HL-60 (cell line): ENCODE data around the gene RUSF1.

Experiments
- POLR2AphosphoS5 ChIP-seq: IDR thresholded peaks from 2 replicates; pipeline ENCODE4 v1.6.1; 2012; ENCODE audit warnings: low read depth
- TF ChIP-seq, protein P1 (sequence below): IDR thresholded peaks from one replicate; pipeline ENCODE4 v1.5.1; 2011; ENCODE audit warnings: low read length, control low read depth, inconsistent platforms; ENCODE audit not compliant: insufficient read depth
- TF ChIP-seq, protein P2 (sequence below): IDR thresholded peaks from 2 replicates; pipeline ENCODE4 v1.6.1; 2012; ENCODE audit warnings: low read depth; ENCODE audit not compliant: insufficient replicate concordance

DNA sequence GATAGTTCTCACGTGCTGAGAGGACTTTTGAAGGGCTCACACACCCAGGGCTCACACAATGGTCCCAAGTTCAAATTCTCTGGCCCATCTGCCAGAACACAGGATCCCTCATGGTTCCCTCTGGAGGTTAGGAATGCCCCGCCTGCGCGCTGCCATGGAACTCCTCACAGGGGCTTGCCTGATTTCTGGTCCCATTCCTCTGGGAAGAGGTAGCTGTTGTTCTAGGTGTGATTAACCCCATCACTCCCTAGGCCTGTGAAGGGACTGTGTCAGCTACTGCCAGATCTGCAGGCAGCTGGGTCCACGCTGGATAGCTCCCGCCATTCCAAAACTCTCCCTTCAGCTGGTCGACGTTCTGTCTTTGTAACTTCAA, 51.2 kb downstream of the RUSF1 start:
- no peak for TF ChIP-seq POLR2AphosphoS5
- TF ChIP-seq, protein P1, sequence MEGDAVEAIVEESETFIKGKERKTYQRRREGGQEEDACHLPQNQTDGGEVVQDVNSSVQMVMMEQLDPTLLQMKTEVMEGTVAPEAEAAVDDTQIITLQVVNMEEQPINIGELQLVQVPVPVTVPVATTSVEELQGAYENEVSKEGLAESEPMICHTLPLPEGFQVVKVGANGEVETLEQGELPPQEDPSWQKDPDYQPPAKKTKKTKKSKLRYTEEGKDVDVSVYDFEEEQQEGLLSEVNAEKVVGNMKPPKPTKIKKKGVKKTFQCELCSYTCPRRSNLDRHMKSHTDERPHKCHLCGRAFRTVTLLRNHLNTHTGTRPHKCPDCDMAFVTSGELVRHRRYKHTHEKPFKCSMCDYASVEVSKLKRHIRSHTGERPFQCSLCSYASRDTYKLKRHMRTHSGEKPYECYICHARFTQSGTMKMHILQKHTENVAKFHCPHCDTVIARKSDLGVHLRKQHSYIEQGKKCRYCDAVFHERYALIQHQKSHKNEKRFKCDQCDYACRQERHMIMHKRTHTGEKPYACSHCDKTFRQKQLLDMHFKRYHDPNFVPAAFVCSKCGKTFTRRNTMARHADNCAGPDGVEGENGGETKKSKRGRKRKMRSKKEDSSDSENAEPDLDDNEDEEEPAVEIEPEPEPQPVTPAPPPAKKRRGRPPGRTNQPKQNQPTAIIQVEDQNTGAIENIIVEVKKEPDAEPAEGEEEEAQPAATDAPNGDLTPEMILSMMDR: no peak
- TF ChIP-seq, protein P2, sequence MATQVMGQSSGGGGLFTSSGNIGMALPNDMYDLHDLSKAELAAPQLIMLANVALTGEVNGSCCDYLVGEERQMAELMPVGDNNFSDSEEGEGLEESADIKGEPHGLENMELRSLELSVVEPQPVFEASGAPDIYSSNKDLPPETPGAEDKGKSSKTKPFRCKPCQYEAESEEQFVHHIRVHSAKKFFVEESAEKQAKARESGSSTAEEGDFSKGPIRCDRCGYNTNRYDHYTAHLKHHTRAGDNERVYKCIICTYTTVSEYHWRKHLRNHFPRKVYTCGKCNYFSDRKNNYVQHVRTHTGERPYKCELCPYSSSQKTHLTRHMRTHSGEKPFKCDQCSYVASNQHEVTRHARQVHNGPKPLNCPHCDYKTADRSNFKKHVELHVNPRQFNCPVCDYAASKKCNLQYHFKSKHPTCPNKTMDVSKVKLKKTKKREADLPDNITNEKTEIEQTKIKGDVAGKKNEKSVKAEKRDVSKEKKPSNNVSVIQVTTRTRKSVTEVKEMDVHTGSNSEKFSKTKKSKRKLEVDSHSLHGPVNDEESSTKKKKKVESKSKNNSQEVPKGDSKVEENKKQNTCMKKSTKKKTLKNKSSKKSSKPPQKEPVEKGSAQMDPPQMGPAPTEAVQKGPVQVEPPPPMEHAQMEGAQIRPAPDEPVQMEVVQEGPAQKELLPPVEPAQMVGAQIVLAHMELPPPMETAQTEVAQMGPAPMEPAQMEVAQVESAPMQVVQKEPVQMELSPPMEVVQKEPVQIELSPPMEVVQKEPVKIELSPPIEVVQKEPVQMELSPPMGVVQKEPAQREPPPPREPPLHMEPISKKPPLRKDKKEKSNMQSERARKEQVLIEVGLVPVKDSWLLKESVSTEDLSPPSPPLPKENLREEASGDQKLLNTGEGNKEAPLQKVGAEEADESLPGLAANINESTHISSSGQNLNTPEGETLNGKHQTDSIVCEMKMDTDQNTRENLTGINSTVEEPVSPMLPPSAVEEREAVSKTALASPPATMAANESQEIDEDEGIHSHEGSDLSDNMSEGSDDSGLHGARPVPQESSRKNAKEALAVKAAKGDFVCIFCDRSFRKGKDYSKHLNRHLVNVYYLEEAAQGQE: peak; percentile 70
